IPS-11a (cell line): Measurements from ENCODE around the gene KSR2.

Source experiments
- H3K4me3 ChIP-seq: one replicate; pipeline ENCODE4 v1.5.1; 2013; ENCODE audit warnings: low read depth, low read length, control low read depth

The KSR2 gene

DNA sequence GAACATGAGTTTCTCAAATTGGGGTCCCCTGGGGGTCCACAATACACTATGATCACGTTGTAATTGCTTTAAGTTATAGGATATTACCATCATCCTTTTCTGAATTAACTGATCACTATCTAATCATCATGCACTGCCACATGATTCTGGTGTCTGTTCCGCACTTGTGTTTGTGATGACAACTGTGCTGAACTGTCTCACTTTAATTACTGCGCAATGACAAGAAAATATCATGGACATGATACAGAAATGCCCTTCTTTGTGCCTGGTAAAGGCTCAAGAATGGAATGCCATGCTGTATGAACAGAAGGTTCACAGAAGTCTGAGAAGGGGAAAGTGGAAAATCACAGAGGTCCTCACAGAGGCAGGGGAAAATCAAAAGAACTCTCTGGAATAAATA, 541.6 kb downstream of the KSR2 start:
- H3K4me3 ChIP-seq: no peak overlapping the region

DNA sequence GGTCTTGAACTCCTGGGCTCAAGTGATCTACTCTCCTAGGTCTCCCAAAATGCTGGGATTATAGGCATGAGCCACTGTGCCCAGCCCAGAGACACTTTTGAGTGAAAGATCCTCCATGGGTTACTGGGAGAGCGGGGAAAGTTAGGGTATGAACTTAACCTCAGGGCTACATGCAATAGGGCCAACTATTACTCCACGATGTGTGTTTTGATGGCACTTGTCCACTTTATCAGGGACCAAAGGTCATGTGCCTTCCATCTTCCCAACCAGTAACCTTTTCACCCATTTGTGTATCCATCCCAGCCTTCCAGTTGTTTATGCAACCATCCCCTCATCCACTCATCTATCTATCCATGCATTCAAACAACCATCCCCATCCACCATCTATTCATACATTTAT, 546.8 kb downstream of the KSR2 start:
- no peak overlapping the region for H3K4me3 ChIP-seq

DNA sequence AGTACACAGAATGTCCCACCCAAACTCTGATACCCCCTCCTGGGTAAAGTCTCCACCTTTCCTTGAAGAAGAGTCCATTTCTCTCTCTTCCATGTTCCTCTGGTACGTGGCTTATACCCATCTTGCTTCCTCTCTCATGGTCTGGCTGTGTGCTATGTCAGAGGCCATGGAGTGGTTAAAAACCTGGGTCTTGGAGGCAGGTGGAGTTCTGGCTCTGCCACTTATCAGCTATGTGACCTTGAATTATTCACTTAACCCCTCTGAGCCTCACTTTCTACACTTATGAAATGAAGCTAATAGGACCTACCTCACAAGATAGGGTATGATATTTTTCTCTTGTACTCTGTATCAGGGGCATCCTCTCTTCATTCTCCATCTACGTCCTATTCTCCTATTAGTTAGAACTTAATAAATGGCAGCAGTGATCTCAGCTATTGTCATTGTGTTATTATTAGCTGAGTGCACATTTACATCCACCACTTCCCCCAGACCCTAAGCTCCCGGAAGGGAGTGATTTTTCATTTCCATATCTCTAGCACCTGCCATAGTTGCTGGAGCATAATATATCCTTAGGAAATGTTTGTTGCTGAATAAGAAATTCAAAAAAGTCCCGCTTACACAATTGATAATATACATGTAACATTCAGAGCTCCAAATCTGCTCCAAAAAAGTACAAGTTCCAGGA, 547.6 kb downstream of the KSR2 start:
- no peak overlapping the region for H3K4me3 ChIP-seq

DNA sequence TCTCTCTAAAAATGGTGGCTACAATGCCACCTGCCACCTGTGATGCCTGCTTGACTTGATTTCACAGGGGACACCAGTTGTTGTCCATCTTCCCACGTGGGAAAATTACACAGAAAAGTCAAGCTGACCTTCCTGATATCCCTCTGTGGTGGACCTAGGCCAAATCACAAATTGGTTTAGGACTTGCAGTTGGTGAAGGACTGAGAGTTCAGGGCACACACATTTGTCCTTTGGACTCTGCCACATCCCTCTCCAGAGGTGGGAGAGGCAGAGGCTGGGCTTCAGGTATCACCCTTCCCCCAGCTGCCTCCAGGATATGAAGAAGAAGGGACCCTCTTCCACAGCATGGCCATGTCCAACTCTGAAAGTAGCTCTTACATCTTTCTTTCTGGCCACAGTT, 551.8 kb downstream of the KSR2 start:
- no peak overlapping the region for H3K4me3 ChIP-seq

DNA sequence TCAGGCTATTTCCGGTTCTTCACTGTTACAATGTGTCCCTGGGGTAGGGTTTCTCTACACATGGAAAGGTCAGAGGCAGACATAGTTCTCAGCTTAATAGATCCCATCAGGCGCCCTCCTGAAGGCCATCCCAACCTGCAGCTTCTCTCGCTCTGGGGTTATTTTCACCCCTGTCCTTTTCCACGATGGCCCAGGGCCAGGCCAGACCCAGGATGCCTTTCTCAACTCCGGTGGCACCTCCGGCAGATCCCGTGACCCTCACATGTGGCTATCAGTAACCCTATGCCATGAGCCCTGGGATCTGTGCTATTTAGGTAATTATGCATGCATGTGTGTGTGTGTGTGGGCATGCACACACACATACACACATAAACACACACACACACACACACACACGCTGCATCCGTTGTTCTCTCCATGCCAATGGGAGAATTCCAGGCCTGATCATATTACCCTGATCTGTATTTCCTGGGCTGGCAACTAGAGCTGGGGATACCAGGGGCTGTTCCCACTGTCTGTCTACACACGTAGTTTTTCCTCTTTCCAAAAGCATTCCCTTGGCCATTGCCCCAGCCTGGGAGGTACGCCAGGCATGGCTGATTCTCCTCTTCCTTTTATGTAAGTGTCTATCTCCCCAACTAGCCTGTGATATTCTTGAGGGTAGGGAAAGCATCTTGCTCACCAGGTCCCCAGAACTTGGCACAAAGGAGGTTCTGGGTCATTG, 556.2 kb downstream of the KSR2 start:
- no peak overlapping the region for H3K4me3 ChIP-seq

DNA sequence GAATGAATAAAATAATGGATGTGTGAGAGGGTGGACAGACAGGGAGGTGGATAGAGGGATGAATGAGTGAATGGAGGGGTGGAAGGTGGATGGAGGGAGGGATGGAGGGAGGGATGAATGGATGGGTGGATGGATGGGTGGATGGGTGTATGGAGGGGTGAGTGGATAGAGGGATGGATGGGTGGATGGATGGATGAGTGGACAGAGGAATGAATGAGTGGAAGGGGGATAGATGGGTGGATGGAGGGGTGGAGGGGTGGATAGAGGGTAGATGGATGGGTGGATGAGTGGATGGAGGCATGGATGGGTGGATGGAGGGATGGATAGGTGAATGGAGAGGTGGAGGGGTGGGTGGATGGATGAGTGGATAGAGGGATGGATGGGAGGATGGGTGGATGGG, 559.5 kb downstream of the KSR2 start:
- H3K4me3 ChIP-seq: no peak overlapping the region

DNA sequence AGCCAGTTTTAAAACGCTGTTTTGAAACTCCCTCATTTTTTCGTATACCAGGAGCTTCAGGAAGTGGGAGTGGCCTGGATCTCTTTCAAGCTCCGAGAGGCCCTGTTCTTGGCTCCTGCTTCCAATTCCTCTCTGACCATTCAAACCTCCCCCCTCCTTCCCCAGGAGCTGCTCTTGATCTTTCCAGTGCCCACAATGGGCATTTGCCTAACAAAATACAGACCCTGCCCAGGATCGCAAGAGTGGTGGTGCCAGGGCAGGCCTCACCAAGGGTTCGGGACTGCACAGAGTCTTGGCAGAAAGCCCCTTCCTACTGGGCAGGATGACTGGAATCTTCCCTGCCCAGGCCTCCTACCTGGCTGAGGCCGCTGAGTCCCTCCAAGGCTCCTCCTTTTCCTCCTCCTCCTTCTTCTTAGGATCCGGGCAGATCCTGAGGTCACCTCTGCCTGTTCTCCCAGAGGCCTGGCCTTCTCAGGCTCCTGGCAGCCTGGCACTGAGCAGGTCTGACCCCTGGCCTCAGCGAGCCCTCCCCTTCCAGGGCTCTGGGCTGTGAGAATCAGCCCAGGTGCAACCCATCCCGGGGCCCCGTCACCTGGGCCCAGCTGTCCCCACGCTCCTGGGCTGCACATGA, 560.5 kb downstream of the KSR2 start:
- H3K4me3 ChIP-seq: no peak overlapping the region

DNA sequence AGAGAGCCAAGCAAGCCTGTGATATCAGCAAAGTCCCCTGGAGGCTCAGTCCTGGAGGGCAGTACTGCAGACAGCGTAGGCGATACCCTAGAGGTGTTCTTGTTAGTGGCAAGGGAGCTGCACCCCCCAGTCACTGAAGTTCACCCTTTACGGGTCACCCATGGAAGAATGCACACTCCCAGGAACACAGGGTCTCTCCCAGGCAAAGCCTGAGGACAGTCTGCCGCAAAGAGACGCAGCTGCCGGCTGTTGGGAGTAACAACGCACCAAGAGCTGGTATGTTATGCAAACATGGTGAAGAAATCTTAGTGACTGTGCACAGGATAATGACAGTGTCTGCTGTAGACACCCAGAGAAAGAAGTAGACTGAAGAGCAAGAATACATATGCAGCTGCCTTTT, 563.9 kb downstream of the KSR2 start:
- no peak overlapping the region for H3K4me3 ChIP-seq

DNA sequence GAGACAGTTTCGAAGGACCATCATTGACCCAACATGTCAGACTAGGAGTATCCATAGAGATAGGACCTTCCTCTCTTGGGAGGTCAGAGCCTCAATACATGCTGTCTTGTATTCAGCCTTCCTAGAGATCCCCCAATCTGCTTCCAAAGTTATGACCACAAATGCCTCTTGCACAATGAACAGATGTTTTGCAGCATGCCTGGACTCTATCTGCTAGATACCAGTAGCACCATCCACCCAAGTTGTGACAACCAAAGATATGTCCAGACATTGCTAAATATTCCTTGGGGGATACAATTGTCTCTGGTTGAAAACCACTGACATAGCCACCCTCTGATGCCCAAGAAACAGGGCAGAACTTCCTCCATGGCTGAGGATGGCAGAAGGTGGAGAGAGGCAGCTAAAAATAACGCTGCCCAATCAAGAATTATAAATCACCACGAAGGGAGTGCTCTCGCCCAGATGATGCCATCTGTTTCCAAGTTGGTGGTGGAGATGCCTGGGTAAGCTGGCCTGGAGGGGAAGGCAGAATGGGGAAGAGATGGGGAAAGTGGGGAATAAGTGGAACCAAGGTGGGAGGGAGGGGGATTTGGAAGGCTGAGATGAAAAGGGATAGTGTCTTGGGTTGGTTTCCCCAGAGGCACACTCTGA, 564.5 kb downstream of the KSR2 start:
- no peak overlapping the region for H3K4me3 ChIP-seq

DNA sequence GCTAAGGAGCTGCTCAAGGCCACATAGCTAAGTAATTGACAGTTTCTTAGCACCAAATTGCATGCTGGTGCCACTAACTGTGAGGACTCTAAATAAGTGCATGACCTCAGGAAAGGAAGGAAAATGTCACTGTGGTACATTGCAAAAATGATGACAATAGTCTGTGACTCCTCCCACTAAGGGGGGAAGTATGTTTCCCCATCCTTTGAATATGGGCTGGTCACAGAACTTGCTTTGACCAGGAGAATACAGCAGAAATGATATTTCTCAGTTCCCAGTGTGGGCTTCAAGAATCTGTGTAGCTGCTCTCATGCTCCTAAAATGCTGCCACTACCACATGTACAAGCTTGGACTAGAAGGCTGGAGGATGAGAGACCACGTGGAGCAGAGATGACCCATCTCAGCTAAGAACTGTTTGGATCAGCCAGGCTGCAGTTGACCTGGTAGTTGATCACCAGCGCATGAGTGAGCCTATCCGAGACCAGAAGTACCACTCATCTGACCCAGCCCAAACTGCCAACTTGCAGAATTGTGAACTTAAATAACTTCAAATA, 565.1 kb downstream of the KSR2 start:
- no peak overlapping the region for H3K4me3 ChIP-seq
